ENCODE measurements around the gene PHACTR3. TPM values are rescaled to one million over a fixed set of nuclear protein-coding genes. Genes with fewer than 3 reads are reported as not detected.

PHACTR3 gene
- total and polyA plus RNA-seq, 2 donors (not counting 3 experiments of a cell fraction or from before 2014, with no cell fraction given): not detected

DNA sequence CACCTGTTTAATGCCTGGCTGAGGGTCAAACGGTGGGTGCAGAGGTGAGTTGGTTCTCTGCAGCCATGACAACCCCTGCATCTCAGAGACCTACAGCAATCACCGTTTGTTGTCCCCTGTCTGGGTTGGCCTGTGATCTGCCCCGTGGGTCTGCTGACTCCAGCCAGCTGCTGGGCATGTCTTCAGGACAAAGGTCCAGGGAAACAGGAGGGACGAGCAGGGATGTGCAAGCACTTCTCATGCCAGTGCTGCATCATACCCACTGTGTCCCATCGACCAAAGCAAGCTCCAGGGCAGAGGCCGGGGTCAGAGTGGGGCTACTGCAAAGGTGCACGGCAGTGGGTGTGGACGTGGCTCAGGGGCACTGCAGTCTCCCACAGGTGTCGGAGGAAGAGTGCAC, 150.2 kb downstream of the PHACTR3 start:
- H3K9ac ChIP-seq (replicated peaks; ENCODE audit: extremely low read depth, insufficient read depth, low read length): no peak overlapping the region
- no peaks in the 10 kb centered on the region for H3K36me3 ChIP-seq (ENCODE audit: control insufficient read depth in 2 of 2, extremely low read depth in 1 of 2, insufficient read depth in 2 of 2, low read length in 2 of 2)
- BruUV-seq (replicated peaks): no TSS peak
- FAIRE-seq (no peak), DNase-seq (ENCODE audit: low read depth, low spot score) (no peak)
- H4K20me1 ChIP-seq (replicated peaks; ENCODE audit: control insufficient read depth, extremely low read depth, insufficient read depth, low read length): no peaks in the 10 kb centered on the region
- H3K4me3 ChIP-seq (replicated peaks in 1 of 3; ENCODE audit: insufficient read depth in 1 of 3, low read depth in 1 of 3, low read length in 3 of 3): no peak overlapping the region
- POLR2A ChIA-PET: no interaction called here
- no peaks in the 10 kb centered on the region for H3K9me1 ChIP-seq (replicated peaks; ENCODE audit: control insufficient read depth, extremely low read depth, insufficient read depth, low read length)
- no peaks in the 10 kb centered on the region for H3K4me1 ChIP-seq (ENCODE audit: control insufficient read depth, extremely low read depth, insufficient read depth, low read length)
- intact Hi-C loops (cut with micrococcal nuclease): no loop called here
- CTCF ChIA-PET: no interaction called here
- dilution Hi-C loops (cut with MboI; ENCODE audit: extremely low pct_ligation_motif_present, low sequenced_read_pairs): no loop called here
- H2AFZ ChIP-seq (ENCODE audit: low read depth, low read length): no peak overlapping the region
- H3K9me3 ChIP-seq (replicated peaks; ENCODE audit: control insufficient read depth, insufficient read depth, low read length): no peaks in the 10 kb centered on the region
- no peak overlapping the region for H3K27ac ChIP-seq (ENCODE audit: insufficient read depth, low read depth, low read length)
- H3K79me2 ChIP-seq (ENCODE audit: control insufficient read depth, insufficient read depth, low read length): no peaks in the 10 kb centered on the region
- no peak overlapping the region for H3K4me2 ChIP-seq (ENCODE audit: insufficient read depth, low read length)
- H3K27me3 ChIP-seq (ENCODE audit: control insufficient read depth in 2 of 2, insufficient read depth in 2 of 2, low read length in 2 of 2): no peaks in the 10 kb centered on the region
- TF ChIP-seq, protein P1, sequence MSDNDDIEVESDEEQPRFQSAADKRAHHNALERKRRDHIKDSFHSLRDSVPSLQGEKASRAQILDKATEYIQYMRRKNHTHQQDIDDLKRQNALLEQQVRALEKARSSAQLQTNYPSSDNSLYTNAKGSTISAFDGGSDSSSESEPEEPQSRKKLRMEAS (IDR thresholded peaks at IDR 0.05; ENCODE audit: insufficient read depth, insufficient read length): no peak
- TF ChIP-seq EZH2 (IDR thresholded peaks at IDR 0.05; ENCODE audit: borderline replicate concordance, low read depth, low read length, severe bottlenecking) (no peak), POLR2AphosphoS5 (IDR thresholded peaks at IDR 0.05; ENCODE audit: insufficient read depth, low read depth, low read length) (no peak), GATA2 (IDR thresholded peaks at IDR 0.05; ENCODE audit: insufficient read depth, insufficient read length, low read depth, low read length) (no peak), FOS (IDR thresholded peaks at IDR 0.05; ENCODE audit: borderline replicate concordance, insufficient read depth, low read length) (no peak), JUN (IDR thresholded peaks at IDR 0.05; ENCODE audit: borderline replicate concordance, insufficient read depth, insufficient read length, low read depth) (no peak), POLR2A (IDR thresholded peaks at IDR 0.05; ENCODE audit: low read depth, low read length) (no peak), MYC (IDR thresholded peaks at IDR 0.05; ENCODE audit: low read depth, low read length) (no peak)
- TF ChIP-seq, protein P2, sequence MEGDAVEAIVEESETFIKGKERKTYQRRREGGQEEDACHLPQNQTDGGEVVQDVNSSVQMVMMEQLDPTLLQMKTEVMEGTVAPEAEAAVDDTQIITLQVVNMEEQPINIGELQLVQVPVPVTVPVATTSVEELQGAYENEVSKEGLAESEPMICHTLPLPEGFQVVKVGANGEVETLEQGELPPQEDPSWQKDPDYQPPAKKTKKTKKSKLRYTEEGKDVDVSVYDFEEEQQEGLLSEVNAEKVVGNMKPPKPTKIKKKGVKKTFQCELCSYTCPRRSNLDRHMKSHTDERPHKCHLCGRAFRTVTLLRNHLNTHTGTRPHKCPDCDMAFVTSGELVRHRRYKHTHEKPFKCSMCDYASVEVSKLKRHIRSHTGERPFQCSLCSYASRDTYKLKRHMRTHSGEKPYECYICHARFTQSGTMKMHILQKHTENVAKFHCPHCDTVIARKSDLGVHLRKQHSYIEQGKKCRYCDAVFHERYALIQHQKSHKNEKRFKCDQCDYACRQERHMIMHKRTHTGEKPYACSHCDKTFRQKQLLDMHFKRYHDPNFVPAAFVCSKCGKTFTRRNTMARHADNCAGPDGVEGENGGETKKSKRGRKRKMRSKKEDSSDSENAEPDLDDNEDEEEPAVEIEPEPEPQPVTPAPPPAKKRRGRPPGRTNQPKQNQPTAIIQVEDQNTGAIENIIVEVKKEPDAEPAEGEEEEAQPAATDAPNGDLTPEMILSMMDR (IDR thresholded peaks at IDR 0.05; ENCODE audit: extremely low read depth in 1 of 2, insufficient read depth in 1 of 2, low read depth in 1 of 2, low read length in 2 of 2): no peak
